ENCODE results near the gene DNAH2. TPM values are rescaled to one million over a fixed set of nuclear protein-coding genes. Genes with fewer than 3 reads are reported as not detected.
A peak's percentile ranks its signal among the peaks of the same experiment; 100 is the strongest.

DNAH2 gene
- total RNA-seq, 1 experiment from 2014 or later = 0.15 TPM

DNA sequence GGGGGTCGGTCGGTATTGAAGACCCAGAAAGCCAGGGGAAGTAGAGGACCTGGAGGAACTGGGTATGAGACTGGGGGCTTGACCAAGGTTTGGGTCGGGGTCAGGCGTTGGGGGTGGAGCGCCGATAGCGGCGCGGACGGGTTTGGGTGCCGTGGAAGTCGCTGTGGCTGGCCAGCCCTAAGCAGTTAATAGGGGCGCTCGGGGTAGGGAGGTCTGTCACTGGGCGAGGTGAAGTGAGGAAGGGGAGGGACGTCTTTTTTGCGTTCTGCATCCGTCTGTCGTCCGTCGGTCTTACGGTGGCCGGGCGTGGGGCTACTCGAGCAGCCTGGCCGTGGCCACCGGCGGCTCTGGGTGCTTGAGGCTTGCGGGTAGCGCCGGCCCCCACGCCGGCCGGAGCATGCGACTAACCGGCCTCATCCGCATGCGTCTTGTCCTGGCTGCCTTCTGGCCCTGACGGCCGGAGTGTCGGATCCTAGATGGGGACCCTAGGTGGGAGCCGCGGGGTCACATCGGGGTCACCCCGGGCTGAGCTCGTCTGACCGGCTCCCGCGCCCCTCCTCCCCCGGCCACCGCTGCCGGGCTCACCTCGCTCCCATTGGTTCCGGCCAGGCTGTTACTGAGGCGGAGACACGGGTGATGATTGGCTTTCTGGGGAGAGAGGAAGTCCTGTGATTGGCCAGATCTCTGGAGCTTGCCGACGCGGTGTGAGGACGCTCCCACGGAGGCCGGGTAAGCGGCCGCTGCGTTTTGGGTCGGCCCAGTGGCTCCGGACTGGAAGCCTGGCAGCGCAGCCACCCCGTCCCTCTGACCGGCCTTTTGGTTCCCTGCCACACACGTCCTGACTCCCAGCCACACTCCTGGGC lies 127.0 kb downstream of the DNAH2 start:
- H2BK15ac ChIP-seq (ENCODE audit: low read depth, low read length) = no peak overlapping the region
- no CpG with 5 or more reads among the region's 71 CpGs for WGBS (ENCODE audit: extremely low coverage, insufficient read length, low lambda C conversion rate)
- peak overlapping the region; percentile 89 to 94 for H3K4me3 Mint-ChIP-seq
- no peak overlapping the region for H2BK5ac ChIP-seq (ENCODE audit: insufficient read length, low read length)
- no peak overlapping the region for H3T11ph ChIP-seq (ENCODE audit: low read length)
- H3K4me2 ChIP-seq (ENCODE audit: insufficient read depth, insufficient read length, low read length) = peak overlapping the region; percentile 97
- no peak overlapping the region for H3K9ac ChIP-seq (ENCODE audit: extremely low read depth, insufficient read length, low read length)
- H4K8ac ChIP-seq (replicated peaks; ENCODE audit: insufficient read length, low read depth, low read length) = no peak overlapping the region
- H3K27ac Mint-ChIP-seq = peak overlapping the region in 1 of 3 experiments; percentile 70; a peak in 1 of 7 replicates
- H3K27me3 Mint-ChIP-seq (ENCODE audit: low read depth) = peaks cover 22% of the 10 kb centered on the region
- H3K23me2 ChIP-seq (ENCODE audit: insufficient read length, low read depth, low read length, poor library complexity, severe bottlenecking) = peaks cover 29% of the 10 kb centered on the region
- H3K36me3 Mint-ChIP-seq (ENCODE audit: insufficient read depth in 1 of 3, low read depth in 3 of 3) = peaks cover 4 to 32% (median 23%) of the 10 kb centered on the region in 3 experiments; a peak in 6 of 7 replicates
- no peak overlapping the region for H4K5ac ChIP-seq (ENCODE audit: insufficient read length, low read depth, low read length)
- no peaks in the 10 kb centered on the region for H3K4me1 ChIP-seq (ENCODE audit: insufficient read depth, low read length)
- no peak overlapping the region for H3K56ac ChIP-seq (ENCODE audit: insufficient read length, low read depth, low read length)
- no peak overlapping the region for H3K27ac ChIP-seq (ENCODE audit: insufficient read length, low read depth, low read length)
- no peak overlapping the region for H2BK12ac ChIP-seq (ENCODE audit: insufficient read length, low read depth, low read length)
- H4K91ac ChIP-seq (ENCODE audit: insufficient read length, low read depth, low read length) = no peak overlapping the region
- H3K4ac ChIP-seq (ENCODE audit: low read depth, low read length) = no peak overlapping the region
- H4K20me1 ChIP-seq (ENCODE audit: control insufficient read depth, insufficient read depth, insufficient read length) = no peaks in the 10 kb centered on the region
- no peak overlapping the region for H2BK120ac ChIP-seq (ENCODE audit: low read depth, low read length, poor library complexity, severe bottlenecking)
- no peaks in the 10 kb centered on the region for H3K79me2 ChIP-seq (ENCODE audit: insufficient read depth, low read length)
- H2AFZ ChIP-seq (ENCODE audit: low read length) = no peak overlapping the region
- DNase-seq = peak; percentile 97
- H3K23ac ChIP-seq (ENCODE audit: insufficient read length, low read depth, low read length) = no peak overlapping the region
- no peak overlapping the region for H3K14ac ChIP-seq (ENCODE audit: insufficient read depth, low read length)
- H3K27me3 ChIP-seq (ENCODE audit: insufficient read depth, low read length) = peaks cover 20% of the 10 kb centered on the region; the same call in 1 of the 2 replicates
- H2AK5ac ChIP-seq (ENCODE audit: insufficient read length, low read length) = no peak overlapping the region
- H3K79me1 ChIP-seq (ENCODE audit: insufficient read depth, low read depth, low read length, poor library complexity, severe bottlenecking) = no peaks in the 10 kb centered on the region
- H3K18ac ChIP-seq (ENCODE audit: insufficient read length, low read depth, low read length) = no peak overlapping the region
- H3K9me3 ChIP-seq (ENCODE audit: control insufficient read depth, low read depth, low read length) = no peaks in the 10 kb centered on the region
- no peaks in the 10 kb centered on the region; a peak in 1 of 5 replicates for H3K9me3 Mint-ChIP-seq
- peaks cover 20 to 35% of the 10 kb centered on the region in 2 experiments for H3K4me1 Mint-ChIP-seq
- H2BK20ac ChIP-seq (ENCODE audit: low read depth, low read length, poor library complexity, severe bottlenecking) = no peak overlapping the region
- TF ChIP-seq, protein P1, sequence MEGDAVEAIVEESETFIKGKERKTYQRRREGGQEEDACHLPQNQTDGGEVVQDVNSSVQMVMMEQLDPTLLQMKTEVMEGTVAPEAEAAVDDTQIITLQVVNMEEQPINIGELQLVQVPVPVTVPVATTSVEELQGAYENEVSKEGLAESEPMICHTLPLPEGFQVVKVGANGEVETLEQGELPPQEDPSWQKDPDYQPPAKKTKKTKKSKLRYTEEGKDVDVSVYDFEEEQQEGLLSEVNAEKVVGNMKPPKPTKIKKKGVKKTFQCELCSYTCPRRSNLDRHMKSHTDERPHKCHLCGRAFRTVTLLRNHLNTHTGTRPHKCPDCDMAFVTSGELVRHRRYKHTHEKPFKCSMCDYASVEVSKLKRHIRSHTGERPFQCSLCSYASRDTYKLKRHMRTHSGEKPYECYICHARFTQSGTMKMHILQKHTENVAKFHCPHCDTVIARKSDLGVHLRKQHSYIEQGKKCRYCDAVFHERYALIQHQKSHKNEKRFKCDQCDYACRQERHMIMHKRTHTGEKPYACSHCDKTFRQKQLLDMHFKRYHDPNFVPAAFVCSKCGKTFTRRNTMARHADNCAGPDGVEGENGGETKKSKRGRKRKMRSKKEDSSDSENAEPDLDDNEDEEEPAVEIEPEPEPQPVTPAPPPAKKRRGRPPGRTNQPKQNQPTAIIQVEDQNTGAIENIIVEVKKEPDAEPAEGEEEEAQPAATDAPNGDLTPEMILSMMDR (conservative IDR thresholded peaks at IDR 0.05) = no peak
